ENCODE results near the gene SUGP2.

DNA sequence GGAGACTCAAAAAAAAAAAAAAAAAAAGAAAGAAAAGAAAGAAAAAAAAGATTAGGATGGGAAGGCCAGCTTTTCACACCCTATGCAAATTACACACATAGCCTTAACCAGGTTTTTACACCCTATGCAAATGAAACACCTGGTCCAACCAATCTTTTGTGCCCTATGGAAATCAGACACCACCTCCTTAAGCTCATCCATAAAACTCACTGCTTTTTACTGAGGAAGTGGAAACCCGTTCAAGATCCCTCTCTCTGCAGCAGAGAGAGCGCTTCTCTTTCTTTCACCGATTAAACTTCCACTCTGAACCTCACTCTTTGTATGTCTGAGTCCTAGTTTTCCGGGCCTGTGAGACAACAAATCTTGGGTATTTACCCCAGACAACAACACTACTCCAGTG is 67.0 kb downstream of the SUGP2 start:
- TF ChIP-seq, protein P1, sequence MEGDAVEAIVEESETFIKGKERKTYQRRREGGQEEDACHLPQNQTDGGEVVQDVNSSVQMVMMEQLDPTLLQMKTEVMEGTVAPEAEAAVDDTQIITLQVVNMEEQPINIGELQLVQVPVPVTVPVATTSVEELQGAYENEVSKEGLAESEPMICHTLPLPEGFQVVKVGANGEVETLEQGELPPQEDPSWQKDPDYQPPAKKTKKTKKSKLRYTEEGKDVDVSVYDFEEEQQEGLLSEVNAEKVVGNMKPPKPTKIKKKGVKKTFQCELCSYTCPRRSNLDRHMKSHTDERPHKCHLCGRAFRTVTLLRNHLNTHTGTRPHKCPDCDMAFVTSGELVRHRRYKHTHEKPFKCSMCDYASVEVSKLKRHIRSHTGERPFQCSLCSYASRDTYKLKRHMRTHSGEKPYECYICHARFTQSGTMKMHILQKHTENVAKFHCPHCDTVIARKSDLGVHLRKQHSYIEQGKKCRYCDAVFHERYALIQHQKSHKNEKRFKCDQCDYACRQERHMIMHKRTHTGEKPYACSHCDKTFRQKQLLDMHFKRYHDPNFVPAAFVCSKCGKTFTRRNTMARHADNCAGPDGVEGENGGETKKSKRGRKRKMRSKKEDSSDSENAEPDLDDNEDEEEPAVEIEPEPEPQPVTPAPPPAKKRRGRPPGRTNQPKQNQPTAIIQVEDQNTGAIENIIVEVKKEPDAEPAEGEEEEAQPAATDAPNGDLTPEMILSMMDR (IDR thresholded peaks at IDR 0.05) = no peak
- TF ChIP-seq POLR2A (IDR thresholded peaks at IDR 0.05) = no peak
- TF ChIP-seq EP300 (IDR thresholded peaks at IDR 0.05) = no peak

Data from stomach (tissue), 4 donors.